ACC112 (cell line): ENCODE data around the gene ARL14EPL.

Experiments
- H2AFZ ChIP-seq: fragments of 200-600 bp; sonication (generic); one replicate; pipeline ENCODE4 v1.6.0; 2017; ENCODE audit warnings: antibody characterized with exemption, low read length; ENCODE audit not compliant: unreplicated experiment
- H3K27ac ChIP-seq: fragments of 200-600 bp; sonication (generic); 2 replicates; pipeline ENCODE4 v1.5.1; 2014; ENCODE audit warnings: low read depth, mild to moderate bottlenecking, antibody characterized with exemption, low read length, moderate library complexity
- H3K27me3 ChIP-seq: fragments of 200-600 bp; sonication (generic); 2 replicates; pipeline ENCODE4 v1.6.1; 2014; ENCODE audit warnings: mild to moderate bottlenecking, antibody characterized with exemption, low read length, moderate library complexity, mixed read lengths; ENCODE audit not compliant: insufficient read depth
- H3K36me3 ChIP-seq: fragments of 200-600 bp; sonication (generic); 2 replicates; pipeline ENCODE4 v1.6.1; 2016; ENCODE audit warnings: mild to moderate bottlenecking, antibody characterized with exemption, low read length, moderate library complexity, mixed read lengths; ENCODE audit not compliant: insufficient read depth
- H3K4me1 ChIP-seq: fragments of 200-600 bp; sonication (generic); one replicate; pipeline ENCODE4 v1.6.1; 2016; ENCODE audit warnings: low read length, mixed read lengths; ENCODE audit not compliant: insufficient read depth, unreplicated experiment, control insufficient read depth
- H3K4me3 ChIP-seq: fragments of 200-600 bp; sonication (generic); 2 replicates; pipeline ENCODE4 v1.5.1; 2014; ENCODE audit warnings: mild to moderate bottlenecking, low read depth, low read length
- H3K79me2 ChIP-seq: fragments of 200-600 bp; sonication (generic); one replicate; pipeline ENCODE4 v1.6.0; 2016; ENCODE audit warnings: low read length; ENCODE audit not compliant: control insufficient read depth, unreplicated experiment, insufficient read depth

Gene ARL14EPL

DNA sequence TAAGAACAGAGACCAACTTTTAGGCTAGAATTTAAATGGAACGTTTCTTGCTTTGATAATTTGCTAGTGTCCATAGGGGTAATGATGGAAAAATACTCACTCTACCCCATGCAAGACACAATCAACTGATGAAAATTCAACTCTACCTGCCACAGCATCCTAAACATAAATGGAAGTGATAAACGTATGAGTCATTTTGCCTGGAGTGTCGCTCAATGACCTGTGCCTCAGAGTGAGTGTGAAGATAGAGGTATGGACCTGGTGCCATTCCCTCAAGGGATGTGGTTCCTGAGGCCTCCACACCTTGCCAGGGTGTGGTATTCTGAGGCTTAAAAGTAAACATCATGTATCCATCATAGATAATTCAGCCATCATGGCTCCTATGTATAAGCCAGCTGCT lies 14.0 kb downstream of the ARL14EPL start:
- H3K4me3 ChIP-seq: no peak overlapping the region
- no peaks in the 10 kb centered on the region for H3K4me1 ChIP-seq
- H3K36me3 ChIP-seq: no peaks in the 10 kb centered on the region
- no peak overlapping the region for H3K27ac ChIP-seq
- H3K79me2 ChIP-seq: no peaks in the 10 kb centered on the region
- H3K27me3 ChIP-seq: peaks cover 13% of the 10 kb centered on the region; the same call in 1 of the 2 replicates
- H2AFZ ChIP-seq: no peak overlapping the region

DNA sequence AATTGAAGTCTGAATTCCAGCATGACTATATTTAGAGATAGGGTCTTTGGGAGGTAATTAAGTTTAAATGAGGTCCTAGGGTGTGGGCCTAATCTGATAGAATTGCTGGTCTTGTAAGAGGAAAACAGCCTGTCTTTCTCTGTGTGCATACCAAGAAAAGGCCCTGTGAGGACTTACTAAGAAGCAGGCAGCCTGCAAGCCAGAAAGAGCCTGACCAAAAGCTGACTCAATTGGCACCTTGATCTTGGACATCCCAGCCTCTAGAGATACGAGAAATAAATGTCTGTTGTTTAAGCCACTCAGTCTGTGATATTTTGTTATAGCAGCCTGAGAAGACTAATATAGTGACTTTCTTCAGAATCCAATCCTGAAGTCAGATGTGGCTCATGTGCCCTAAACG lies 14.6 kb downstream of the ARL14EPL start:
- Histone ChIP-seq H3K79me2 (no peaks in the 10 kb centered on the region), H2AFZ (no peak overlapping the region), H3K27ac (no peak overlapping the region), H3K4me3 (no peak overlapping the region), H3K36me3 (no peaks in the 10 kb centered on the region), H3K4me1 (no peaks in the 10 kb centered on the region), H3K27me3 (peaks cover 13% of the 10 kb centered on the region; the same call in 1 of the 2 replicates)

DNA sequence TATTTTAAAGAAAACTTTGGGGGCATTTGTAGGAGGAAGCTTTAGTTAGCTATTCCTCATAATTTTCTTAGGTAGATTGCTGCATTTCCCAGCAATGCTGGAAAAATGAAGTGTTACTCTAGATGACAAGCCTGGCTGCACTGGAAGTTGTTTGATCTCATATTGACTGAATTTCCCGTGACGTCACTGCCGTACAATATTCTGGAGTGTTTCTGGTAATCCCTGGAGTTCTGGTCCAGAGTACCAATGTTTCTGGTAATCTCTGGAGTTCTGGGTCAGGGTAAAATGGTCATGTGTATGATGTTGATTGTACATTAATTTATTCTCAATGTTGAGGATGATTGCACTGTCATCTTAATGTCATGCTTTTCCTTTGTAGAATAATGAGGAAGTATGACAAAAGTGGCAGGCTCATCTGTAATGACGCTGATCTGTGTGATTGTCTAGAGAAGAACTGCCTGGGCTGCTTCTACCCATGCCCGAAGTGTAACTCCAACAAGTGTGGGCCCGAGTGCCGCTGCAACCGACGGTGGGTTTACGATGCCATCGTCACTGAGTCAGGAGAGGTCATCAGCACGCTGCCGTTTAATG lies 26.2 kb downstream of the ARL14EPL start:
- Histone ChIP-seq H3K4me1 (no peaks in the 10 kb centered on the region), H3K27ac (no peak overlapping the region), H3K36me3 (no peaks in the 10 kb centered on the region), H3K79me2 (no peaks in the 10 kb centered on the region), H3K4me3 (no peak overlapping the region), H2AFZ (no peak overlapping the region), H3K27me3 (no peaks in the 10 kb centered on the region)

DNA sequence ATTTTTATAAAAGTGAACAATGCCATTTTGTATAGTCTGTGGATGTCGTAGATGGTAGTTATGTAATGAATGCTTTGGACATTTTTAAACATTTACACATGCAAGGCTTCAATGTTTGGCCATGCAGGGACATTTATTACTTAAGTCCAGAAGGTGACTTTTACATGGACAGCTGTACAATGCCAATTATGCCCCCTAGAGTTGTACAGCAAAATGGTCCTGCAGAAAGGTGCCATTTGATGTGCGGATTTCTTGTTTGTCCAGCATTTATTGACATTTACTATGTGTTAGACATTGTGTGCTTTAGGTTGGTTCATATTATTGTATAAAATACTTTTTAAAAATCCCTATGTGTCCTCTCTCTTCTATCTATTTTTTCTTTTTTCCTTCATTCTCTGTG lies 30.1 kb downstream of the ARL14EPL start:
- no peak overlapping the region for H3K4me3 ChIP-seq
- no peaks in the 10 kb centered on the region for H3K27me3 ChIP-seq
- no peaks in the 10 kb centered on the region for H3K79me2 ChIP-seq
- no peak overlapping the region for H3K27ac ChIP-seq
- no peaks in the 10 kb centered on the region for H3K36me3 ChIP-seq
- H3K4me1 ChIP-seq: no peaks in the 10 kb centered on the region
- H2AFZ ChIP-seq: no peak overlapping the region

DNA sequence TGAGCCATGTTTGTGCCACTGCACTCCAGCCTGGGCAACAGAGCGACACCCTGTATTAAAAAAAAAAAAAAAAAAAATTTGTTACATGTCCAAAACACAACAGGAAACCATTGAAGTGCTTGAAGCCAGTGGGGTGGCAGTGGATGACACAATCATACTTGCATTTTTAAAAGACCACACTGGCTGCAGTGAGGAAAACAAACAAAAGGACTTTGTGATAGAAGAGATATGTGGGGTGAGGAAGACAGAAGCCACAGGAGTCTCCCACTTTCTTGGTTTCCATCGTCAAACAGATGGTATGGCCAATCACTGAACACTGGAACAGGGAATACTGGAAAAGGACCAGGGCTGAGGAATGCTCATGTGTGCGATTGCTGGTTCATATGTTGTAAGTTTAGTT lies 31.7 kb downstream of the ARL14EPL start:
- no peak overlapping the region for H2AFZ ChIP-seq
- H3K79me2 ChIP-seq: no peaks in the 10 kb centered on the region
- no peak overlapping the region for H3K4me3 ChIP-seq
- no peak overlapping the region for H3K27ac ChIP-seq
- H3K36me3 ChIP-seq: no peaks in the 10 kb centered on the region
- no peaks in the 10 kb centered on the region for H3K4me1 ChIP-seq
- H3K27me3 ChIP-seq: no peaks in the 10 kb centered on the region

DNA sequence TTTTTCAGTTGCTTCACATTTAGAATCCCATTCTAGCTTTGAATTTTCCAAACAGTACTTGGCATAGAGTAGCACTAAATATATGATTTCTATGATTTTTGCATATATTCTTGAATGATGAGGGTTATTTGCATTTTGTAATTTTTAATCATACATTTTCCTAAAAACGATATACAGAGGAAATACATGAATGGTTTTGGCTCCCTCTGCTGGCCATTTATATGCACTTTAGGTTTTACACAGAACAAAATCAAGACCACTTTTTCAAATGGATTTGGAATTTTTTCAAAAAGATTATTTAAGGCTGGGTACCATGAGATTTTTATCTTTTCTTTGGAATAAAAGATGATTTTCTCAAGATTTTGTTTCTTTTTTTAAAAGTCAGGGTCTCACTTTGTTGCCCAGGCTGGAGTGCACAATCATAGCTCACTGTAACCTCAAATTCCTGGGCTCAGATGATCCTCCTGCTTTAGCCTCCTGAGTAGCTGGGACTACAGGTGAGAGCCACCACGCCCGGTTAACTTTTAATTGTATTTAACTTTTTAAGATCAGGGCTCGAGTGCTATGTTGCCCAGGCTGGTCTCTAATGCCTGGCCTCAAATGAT lies 35.9 kb downstream of the ARL14EPL start:
- Histone ChIP-seq H3K27ac (no peak overlapping the region), H3K79me2 (no peaks in the 10 kb centered on the region), H3K27me3 (no peaks in the 10 kb centered on the region), H3K4me3 (no peak overlapping the region), H3K36me3 (no peaks in the 10 kb centered on the region), H2AFZ (peak overlapping the region; percentile 26), H3K4me1 (no peaks in the 10 kb centered on the region)

DNA sequence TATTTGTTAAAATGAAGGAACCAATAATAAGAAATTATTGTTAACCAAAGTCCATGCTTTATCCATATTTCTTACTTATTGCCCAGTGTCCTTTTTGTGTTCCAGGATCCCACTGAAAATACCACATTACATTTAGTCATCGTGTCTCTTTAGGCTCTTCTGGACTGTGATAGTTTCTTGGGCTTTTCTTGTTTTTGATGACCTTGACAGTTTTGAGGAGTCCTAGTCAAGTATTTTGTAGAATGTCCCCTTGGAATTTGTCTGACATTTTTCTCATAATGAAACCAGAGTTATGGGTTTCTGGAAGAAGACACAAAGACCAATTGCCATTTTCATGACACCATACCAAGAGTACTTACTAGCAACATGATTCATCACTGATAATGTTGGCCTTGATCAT lies 38.9 kb downstream of the ARL14EPL start:
- no peaks in the 10 kb centered on the region for H3K27me3 ChIP-seq
- H3K36me3 ChIP-seq: no peaks in the 10 kb centered on the region
- no peaks in the 10 kb centered on the region for H3K4me1 ChIP-seq
- H3K4me3 ChIP-seq: no peak overlapping the region
- no peak overlapping the region for H3K27ac ChIP-seq
- no peak overlapping the region for H2AFZ ChIP-seq
- no peaks in the 10 kb centered on the region for H3K79me2 ChIP-seq

DNA sequence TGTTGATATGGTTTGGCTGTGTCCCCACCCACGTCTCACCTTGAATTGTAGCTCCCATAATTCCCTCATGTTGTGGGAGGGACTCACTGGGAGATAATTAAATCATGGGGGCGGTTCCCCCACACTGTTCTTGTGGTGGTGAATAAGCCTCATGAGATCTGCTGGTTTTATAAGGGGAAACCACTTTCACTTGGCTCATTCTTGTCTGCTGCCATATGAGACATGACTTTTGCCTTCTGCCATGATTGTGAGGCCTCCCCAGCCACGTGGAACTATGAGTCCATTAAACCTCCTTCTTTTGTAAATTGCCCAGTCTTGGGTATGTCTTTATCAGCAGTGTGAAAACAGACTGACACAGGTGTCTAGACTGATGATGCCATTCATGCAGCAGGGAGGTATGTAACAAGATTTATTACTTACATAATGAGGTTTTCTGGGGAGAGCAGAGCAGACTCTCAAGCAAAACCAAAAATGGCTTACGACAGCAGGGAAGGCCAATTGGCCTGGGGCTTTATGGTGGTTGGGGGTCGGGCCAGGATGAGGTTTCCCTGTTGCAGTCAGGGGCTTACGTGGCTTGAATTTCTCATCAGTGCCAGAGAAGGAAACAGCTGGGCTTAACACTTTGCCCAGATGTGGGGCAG lies 43.0 kb downstream of the ARL14EPL start:
- no peaks in the 10 kb centered on the region for H3K27me3 ChIP-seq
- H2AFZ ChIP-seq: no peak overlapping the region
- H3K36me3 ChIP-seq: no peaks in the 10 kb centered on the region
- no peaks in the 10 kb centered on the region for H3K79me2 ChIP-seq
- H3K27ac ChIP-seq: no peak overlapping the region
- no peaks in the 10 kb centered on the region for H3K4me1 ChIP-seq
- H3K4me3 ChIP-seq: no peak overlapping the region

DNA sequence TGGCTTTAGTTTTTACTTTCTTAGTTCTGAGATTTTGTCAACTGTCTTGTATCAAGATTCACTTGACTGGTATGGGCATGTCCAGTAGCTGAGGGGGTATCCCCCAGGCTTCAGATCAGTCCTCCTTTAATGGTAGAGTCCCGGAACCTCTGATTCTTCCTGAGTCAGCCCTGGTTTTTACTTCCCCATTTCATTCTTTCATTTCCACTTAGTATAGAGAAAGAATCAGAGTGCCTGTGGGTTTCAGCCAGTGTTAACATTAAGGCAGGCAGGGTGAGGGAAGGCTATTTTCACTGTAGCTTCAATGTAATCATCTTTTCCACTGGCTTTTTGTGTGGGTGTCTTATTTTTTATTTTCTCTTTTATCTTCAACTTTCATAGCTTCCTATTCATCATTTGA lies 44.2 kb downstream of the ARL14EPL start:
- H3K27me3 ChIP-seq: no peaks in the 10 kb centered on the region
- H3K36me3 ChIP-seq: no peaks in the 10 kb centered on the region
- H3K27ac ChIP-seq: no peak overlapping the region
- no peak overlapping the region for H2AFZ ChIP-seq
- H3K79me2 ChIP-seq: no peaks in the 10 kb centered on the region
- no peaks in the 10 kb centered on the region for H3K4me1 ChIP-seq
- H3K4me3 ChIP-seq: no peak overlapping the region

DNA sequence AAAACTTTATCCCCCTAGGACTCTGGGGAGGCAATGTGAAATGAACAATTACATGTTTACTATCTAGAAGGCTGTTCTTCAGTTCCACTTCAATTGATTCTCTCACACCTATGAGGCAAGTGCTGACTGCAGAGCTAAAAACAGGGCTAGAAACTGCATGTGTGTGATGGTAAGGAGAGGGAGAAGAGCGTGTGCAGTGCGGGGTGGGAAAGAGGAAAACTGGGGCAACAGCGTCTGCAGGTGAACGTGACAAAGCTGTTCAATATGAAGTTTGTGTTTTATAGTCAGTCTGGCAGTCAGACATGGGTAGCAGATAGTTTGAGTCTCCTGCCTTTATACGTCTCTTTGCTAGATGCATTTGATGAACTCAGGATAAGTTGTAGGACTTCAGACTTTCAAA lies 45.9 kb downstream of the ARL14EPL start:
- Histone ChIP-seq H3K79me2 (peaks cover 4% of the 10 kb centered on the region), H3K4me3 (no peak overlapping the region), H3K4me1 (no peaks in the 10 kb centered on the region), H3K27ac (no peak overlapping the region), H3K36me3 (no peaks in the 10 kb centered on the region), H2AFZ (no peak overlapping the region), H3K27me3 (no peaks in the 10 kb centered on the region)

DNA sequence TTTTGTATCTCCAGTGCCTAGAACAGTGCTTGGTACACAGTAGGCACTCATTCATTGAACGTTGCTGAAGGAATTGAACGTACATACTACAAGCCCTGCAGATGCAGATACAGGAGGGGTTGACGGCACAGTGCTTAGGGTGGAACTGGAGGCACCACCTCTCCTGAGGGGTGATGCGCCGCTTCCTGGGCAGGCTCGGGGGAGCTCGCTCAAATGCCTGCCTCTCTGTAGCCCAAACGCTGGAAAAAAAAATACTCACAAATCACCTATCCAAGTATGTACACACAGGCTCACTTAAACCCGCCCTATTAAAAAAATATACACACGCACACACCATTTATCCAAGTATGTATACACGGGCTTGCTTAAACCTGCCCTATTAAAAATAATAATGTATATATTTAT lies 52.0 kb downstream of the ARL14EPL start:
- Histone ChIP-seq H3K36me3 (no peaks in the 10 kb centered on the region), H3K27me3 (no peaks in the 10 kb centered on the region), H2AFZ (peak overlapping the region; percentile 85), H3K79me2 (peaks cover 45% of the 10 kb centered on the region), H3K27ac (no peak overlapping the region), H3K4me3 (peak overlapping the region; percentile 85), H3K4me1 (peaks cover 17% of the 10 kb centered on the region)
